ENCODE measurements around the gene OR2B2.

OR2B2 gene

DNA sequence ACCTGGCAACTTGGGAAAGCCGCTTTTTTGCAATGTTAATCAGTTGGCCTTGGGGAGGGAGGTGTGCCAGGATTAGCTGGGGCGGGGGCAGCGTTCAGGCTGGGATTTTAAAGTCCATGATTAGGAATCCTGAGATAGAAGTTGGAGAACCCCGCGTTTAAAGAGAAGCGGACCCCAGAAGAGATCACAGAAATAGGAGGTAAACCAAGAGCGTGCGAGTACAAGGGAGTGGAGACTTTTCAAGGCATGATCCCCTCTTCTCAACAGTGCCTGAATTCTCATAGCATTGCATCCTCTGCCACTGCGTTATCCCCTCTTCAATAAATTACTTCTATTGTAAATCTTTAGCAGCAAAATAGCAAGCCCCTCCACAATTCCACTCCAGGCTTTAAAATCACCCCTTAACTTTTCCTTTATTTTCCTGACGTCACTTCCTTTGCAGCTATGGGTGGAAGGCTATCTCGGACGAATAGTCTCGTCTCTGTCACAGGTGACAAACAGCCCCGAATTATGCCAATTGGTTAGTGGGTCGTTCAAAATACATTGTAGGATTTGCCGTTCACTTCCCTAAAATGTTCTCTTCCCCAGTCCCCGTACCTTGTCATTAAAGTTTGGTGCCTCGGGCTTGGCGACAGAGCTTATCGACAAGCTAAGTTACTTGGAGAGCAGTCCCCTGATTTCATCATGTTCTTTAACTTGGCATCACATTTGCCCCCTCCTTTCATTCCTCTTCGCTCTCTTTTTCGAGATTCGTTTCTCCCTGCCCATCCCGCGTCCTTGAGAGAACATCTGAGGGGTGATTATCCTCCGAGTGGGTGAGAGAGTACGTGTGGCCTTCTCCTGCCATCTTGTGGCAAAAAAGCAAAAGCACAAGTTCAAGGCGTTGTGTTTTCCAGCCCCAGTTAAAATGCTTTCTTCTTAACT lies 17.1 kb downstream of the OR2B2 start:
- no peak overlapping the region for H3K27ac Mint-ChIP-seq
- no peaks in the 10 kb centered on the region for H3K36me3 Mint-ChIP-seq (ENCODE audit: low read depth)
- H3K4me1 Mint-ChIP-seq: peaks cover 14% of the 10 kb centered on the region
- no peak overlapping the region for H3K4me3 Mint-ChIP-seq
- H3K9me3 Mint-ChIP-seq: no peaks in the 10 kb centered on the region
- TF ChIP-seq, protein P1, sequence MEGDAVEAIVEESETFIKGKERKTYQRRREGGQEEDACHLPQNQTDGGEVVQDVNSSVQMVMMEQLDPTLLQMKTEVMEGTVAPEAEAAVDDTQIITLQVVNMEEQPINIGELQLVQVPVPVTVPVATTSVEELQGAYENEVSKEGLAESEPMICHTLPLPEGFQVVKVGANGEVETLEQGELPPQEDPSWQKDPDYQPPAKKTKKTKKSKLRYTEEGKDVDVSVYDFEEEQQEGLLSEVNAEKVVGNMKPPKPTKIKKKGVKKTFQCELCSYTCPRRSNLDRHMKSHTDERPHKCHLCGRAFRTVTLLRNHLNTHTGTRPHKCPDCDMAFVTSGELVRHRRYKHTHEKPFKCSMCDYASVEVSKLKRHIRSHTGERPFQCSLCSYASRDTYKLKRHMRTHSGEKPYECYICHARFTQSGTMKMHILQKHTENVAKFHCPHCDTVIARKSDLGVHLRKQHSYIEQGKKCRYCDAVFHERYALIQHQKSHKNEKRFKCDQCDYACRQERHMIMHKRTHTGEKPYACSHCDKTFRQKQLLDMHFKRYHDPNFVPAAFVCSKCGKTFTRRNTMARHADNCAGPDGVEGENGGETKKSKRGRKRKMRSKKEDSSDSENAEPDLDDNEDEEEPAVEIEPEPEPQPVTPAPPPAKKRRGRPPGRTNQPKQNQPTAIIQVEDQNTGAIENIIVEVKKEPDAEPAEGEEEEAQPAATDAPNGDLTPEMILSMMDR (IDR thresholded peaks at IDR 0.05; ENCODE audit: unreplicated experiment in 3 of 3): peak; percentile 77 to 83 (median 78)
- no peaks in the 10 kb centered on the region for H3K27me3 Mint-ChIP-seq (ENCODE audit: low read depth)

DNA sequence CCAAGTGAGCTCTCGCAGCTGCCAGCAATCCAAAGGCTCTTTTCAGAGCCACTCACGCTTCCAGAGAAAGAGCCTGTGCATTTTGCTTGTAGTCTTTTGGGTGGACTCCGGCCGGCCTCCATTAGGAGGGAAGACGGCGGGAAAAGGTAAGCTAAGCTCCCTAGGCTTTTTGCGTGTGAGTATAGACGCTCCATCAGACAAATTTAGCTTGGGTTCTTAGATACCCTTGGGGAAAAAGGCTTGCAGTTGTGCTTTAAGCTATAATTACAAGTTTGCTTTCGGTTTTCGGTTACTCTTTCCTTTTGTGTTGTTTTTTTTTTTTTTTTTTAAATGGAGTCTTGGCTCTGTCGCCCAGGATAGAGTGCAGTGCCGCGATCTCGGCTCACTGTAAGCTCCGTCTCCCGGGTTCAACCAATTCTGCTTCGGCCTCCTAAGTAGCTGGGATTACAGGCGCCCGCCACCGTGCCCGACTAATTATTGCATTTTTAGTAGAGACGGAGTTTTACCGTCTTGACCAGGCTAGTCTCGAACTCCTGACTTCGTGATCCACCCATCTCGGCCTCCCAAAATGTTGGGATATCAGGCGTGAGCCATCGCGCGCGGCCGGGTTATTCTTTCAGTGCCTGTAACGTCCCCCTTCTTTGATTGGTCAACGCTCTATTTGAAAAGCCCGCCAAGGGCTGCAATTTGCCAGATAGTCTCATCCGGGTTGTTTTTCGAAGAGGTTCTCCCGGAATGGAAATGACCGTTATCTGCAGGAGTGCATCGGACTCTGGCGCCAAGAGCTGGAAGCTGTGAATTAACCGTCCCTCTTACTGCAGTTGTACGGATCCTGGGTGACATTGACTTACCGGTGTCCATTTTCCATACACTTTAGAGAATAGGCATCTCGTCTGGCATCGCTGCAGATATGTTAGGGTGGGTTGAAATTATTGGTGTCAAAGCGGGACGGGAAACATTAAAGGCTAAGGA lies 18.1 kb downstream of the OR2B2 start:
- Mint-ChIP-seq H3K36me3 (ENCODE audit: low read depth) (no peaks in the 10 kb centered on the region), H3K4me3 (no peak overlapping the region), H3K4me1 (peaks cover 22% of the 10 kb centered on the region), H3K27ac (peak overlapping the region in 1 of 3 experiments; percentile 96), H3K9me3 (no peaks in the 10 kb centered on the region), H3K27me3 (ENCODE audit: low read depth) (no peaks in the 10 kb centered on the region)
- TF ChIP-seq, protein P1 (IDR thresholded peaks at IDR 0.05; ENCODE audit: unreplicated experiment in 3 of 3): no peak

DNA sequence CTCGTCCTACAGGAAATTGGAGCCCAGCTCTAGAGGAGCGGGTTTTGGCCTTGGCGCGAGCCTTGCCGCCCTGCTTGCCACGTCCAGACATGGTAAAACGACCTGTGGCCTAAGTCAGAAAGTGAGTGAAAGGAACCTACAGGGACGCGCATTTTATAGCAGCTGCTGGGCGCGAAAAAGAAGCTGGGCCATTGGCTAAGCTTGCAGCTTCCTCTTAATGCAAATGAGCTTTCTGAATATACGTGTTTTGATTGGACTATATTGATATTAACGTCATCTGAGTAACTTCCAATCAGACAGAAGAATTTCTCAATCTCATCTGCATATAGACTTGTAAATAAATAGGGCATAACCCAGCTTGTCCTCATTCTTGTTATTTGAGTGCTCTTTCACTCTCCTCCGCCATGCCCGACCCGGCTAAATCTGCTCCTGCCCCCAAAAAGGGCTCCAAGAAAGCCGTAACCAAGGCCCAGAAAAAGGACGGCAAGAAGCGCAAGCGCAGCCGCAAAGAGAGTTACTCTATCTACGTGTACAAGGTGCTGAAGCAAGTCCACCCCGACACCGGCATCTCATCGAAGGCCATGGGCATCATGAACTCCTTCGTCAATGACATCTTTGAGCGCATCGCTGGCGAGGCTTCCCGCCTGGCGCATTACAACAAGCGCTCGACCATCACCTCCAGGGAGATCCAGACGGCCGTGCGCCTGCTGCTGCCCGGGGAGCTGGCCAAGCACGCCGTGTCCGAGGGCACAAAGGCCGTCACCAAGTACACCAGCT lies 18.9 kb downstream of the OR2B2 start:
- TF ChIP-seq, protein P1 (IDR thresholded peaks at IDR 0.05; ENCODE audit: unreplicated experiment in 3 of 3): no peak
- Mint-ChIP-seq H3K4me1 (peaks cover 26% of the 10 kb centered on the region), H3K36me3 (ENCODE audit: low read depth) (no peaks in the 10 kb centered on the region), H3K4me3 (no peak overlapping the region), H3K27me3 (ENCODE audit: low read depth) (no peaks in the 10 kb centered on the region), H3K27ac (peak overlapping the region in 1 of 3 experiments; percentile 96), H3K9me3 (no peaks in the 10 kb centered on the region)

DNA sequence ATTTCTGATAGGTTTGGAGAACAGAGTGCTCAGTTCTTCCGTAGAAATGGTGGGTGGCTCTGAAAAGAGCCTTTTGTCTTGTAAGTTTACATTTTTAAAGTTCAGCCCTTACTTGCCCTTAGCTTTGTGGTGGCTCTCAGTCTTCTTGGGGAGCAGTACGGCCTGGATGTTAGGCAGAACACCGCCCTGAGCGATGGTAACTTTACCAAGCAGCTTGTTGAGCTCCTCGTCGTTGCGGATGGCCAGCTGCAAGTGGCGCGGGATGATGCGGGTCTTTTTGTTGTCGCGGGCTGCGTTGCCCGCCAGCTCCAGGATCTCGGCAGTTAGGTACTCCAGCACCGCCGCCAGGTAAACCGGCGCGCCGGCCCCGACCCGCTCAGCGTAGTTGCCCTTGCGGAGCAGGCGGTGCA lies 19.5 kb downstream of the OR2B2 start:
- Mint-ChIP-seq H3K27me3 (ENCODE audit: low read depth) (peaks cover 3% of the 10 kb centered on the region), H3K9me3 (no peaks in the 10 kb centered on the region), H3K4me3 (no peak overlapping the region), H3K36me3 (ENCODE audit: low read depth) (no peaks in the 10 kb centered on the region), H3K4me1 (peaks cover 27% of the 10 kb centered on the region), H3K27ac (peak overlapping the region in 1 of 3 experiments; percentile 96)
- TF ChIP-seq, protein P1 (IDR thresholded peaks at IDR 0.05; ENCODE audit: unreplicated experiment in 3 of 3): no peak

DNA sequence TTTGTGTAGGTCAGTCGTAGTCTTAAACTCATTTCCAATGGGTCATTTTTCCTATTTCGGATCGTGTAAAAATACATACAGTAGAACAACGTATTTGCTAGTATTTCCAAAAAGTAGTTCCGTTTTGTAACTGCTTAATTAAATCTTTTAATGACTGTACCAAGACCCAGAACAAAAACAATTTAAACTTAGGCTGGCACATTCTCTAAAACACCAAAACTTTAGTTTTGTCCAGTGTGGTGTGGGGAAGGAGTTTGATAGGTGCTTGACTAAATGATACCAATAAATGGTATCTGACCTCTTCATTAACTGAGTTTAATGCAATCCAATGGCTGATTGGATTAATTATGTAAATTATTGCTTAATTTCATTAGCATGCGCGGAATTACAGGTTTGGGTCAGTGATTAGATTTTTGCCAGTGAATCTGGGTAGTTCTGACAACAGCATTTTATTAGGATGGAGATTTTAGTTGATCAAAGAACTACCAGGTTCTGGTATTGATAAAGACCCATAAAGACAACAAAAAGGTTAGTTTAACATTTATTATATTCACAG lies 20.8 kb downstream of the OR2B2 start:
- Mint-ChIP-seq H3K27me3 (ENCODE audit: low read depth) (peaks cover 4% of the 10 kb centered on the region), H3K9me3 (no peaks in the 10 kb centered on the region), H3K4me3 (no peak overlapping the region), H3K36me3 (ENCODE audit: low read depth) (no peaks in the 10 kb centered on the region), H3K4me1 (peaks cover 27% of the 10 kb centered on the region), H3K27ac (peak overlapping the region in 1 of 3 experiments; percentile 96)
- TF ChIP-seq, protein P1 (IDR thresholded peaks at IDR 0.05; ENCODE audit: unreplicated experiment in 3 of 3): no peak

Data from nephron (organoid).